H54 (cell line): ENCODE data around the gene ACAA1.

Source experiments
- DNase-seq: peaks from one replicate; pipeline ENCODE4 v3.0.0; 2011; ENCODE audit warnings: low spot score, mixed read lengths; ENCODE audit not compliant: insufficient read length
- FAIRE-seq: peaks from 3 replicates; lab custom pipeline; 2011; peaks lifted over from hg19 to GRCh38; lab: Jason Lieb, UNC
- POLR2A ChIP-seq: IDR thresholded peaks from 2 replicates; pipeline ENCODE4 v1.6.1; 2011; ENCODE audit warnings: low read depth, mild to moderate bottlenecking, low read length

The ACAA1 gene

GRCh38 chr3:38115645-38116427 is 21.1 kb downstream of the ACAA1 start:
- DNase-seq (no peak), FAIRE-seq (no peak)
- TF ChIP-seq POLR2A: no peak

DNA sequence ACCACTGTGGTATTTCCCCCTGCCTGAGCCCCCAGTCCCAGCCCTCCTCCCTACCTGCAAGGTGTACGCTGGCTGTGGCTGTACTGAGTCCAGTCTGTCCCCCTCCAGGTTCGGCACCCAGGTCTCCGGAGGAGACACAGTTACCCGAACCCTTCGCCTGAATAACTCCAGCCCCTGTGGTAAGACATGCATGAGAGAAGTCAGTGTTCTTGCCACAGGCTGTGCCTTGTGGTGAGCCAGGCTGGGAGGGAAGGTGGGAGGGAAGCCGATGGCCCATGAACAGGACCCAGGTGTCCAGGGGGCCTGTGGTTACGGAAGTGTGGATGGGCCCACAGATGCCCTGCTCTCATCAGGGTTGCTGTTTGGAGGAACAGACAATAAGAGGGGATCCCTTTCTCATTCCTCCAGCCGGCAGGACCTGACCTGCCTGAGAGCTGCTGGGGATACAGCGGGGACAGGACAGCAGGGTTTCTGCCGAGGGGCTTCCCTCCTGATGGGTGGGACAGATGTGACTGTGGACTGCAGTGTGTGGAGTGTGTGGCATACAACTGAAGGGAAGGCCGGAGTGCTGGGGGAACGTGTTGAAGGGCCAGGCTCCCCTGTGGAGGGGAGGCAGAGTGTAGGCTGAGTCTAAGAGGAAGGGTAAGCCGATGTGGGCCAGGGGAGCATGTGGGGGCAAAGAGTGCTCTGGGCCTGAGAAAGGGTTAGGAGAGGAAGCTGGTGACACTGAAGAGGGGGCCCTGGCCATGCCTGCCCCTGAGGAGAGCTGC is 21.9 kb downstream of the ACAA1 start:
- FAIRE-seq: no peak
- no peak for TF ChIP-seq POLR2A
- no peak for DNase-seq

DNA sequence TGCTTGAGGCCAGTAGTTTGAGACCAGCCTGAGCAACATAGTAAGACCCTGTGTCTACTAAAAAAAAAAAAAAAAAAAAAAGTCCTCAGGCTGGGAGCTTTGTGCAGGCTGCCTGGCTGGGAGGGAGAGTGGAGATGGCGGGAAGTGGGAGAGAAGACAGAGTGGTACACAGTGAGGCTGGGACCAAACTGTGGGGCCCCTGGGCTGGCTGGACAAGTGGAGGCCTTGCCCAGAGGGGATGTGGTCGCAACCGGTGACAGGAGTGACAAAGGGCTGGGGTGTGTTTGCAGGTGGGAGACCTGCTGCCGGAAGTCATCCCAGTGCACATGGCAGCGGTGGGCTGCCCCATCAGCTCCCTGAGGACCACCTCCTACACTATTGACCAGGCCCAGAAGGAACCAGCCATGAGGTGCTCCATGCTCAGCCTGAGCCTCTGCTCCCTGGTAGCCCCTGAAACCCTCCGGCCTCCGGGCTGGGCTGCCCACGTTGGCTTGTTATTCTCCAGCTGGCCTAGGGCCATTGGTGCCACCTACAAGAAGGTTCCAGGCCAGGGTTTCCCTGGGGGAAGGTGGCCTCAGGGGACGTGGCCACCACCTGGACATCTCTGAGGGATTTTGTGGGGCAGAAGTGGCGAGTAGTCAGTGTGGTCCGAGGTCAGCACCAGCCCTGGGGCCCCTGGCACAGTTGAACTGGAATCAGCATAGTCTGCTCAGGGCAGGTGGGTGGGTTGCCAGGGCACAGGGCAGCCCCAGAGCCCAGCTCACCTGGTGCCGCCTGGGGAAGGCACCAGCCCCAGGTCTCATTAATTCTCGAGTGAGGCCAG is 22.7 kb downstream of the ACAA1 start:
- no peak for FAIRE-seq
- no peak for DNase-seq
- TF ChIP-seq POLR2A: no peak

DNA sequence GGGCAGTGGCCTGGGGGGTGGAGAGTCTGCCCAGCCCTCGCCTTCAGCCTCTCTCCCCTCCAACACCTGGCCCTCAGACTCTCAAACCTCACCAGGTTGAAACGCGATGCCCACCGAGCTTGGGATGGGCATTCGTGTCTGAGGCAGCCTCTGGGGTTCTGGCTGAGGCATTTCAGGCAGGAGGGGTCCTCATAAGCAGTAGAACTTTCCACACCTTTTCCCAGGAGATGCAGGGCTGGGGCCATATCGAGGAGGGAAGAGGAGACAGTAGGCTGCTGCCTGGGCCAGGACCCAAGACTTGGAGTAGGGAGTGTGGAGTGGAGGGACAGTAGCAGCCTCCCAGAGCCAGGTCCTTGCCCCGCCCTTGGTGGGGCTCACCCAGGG is 24.6 kb downstream of the ACAA1 start:
- FAIRE-seq (no peak), DNase-seq (no peak)
- no peak for TF ChIP-seq POLR2A

- no peak for DNase-seq
- TF ChIP-seq POLR2A: no peak
Measured at GRCh38 chr3:38111696-38112377, 25.1 kb downstream of the ACAA1 start.

DNA sequence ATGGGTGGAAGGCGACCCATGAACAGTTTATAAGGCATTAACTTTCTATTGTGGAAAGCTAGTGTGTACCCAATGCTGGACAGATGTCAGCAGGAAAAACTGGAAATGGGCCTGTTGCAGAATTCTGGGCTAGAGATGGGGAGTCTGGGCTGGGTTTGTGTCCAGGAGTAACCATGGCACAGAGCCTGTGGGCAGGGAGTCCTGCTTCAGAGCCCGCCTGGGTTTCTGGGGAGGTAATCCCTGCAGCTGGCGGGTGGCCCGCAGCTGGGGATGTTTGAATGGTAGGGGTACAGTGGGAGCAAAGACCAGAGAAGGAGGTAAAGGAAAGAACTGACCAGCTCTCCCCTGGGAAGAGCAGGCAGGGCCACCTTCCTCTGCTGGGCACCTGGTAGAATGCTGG is 25.7 kb downstream of the ACAA1 start:
- FAIRE-seq: no peak
- no peak for TF ChIP-seq POLR2A
- DNase-seq: no peak

More at GRCh38 chr3:38111696-38112377, 25.1 kb downstream of the ACAA1 start:
- FAIRE-seq: no peak

DNA sequence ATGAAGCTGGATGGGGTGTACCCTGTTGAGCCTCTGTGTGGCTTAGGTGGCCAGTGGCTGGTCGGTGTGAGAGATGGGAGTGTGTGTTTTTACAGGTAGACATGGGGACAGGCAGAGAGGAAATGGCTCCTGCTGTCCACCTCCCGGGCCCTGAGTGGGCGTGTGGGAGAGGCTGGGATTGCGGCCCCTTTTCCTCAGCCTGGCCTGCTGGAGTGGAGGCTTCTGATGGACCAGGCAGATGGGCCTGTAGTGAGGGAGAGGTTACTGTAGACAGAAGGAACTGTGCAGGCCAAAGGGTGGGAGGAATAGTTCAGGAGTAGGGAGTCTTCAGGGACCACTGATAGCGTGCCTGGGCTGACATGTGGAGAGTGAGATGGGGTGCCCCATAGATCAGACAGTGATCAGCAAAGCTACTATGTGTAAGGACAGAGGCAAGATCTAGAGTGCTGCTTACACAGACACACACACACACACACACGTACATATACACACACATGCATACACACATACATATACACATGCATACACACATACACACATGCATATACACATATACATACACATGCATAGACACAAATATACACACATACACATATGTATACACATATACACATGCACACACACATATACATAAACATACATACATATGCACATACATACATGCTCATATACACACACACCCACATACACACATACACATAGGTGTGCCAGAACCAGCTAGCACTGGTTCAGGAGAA is 26.4 kb downstream of the ACAA1 start:
- TF ChIP-seq POLR2A: no peak
- DNase-seq (no peak), FAIRE-seq (no peak)

- no peak for DNase-seq
- no peak for FAIRE-seq
- no peak for TF ChIP-seq POLR2A
Measured at GRCh38 chr3:38109580-38110313, 27.2 kb downstream of the ACAA1 start.

DNA sequence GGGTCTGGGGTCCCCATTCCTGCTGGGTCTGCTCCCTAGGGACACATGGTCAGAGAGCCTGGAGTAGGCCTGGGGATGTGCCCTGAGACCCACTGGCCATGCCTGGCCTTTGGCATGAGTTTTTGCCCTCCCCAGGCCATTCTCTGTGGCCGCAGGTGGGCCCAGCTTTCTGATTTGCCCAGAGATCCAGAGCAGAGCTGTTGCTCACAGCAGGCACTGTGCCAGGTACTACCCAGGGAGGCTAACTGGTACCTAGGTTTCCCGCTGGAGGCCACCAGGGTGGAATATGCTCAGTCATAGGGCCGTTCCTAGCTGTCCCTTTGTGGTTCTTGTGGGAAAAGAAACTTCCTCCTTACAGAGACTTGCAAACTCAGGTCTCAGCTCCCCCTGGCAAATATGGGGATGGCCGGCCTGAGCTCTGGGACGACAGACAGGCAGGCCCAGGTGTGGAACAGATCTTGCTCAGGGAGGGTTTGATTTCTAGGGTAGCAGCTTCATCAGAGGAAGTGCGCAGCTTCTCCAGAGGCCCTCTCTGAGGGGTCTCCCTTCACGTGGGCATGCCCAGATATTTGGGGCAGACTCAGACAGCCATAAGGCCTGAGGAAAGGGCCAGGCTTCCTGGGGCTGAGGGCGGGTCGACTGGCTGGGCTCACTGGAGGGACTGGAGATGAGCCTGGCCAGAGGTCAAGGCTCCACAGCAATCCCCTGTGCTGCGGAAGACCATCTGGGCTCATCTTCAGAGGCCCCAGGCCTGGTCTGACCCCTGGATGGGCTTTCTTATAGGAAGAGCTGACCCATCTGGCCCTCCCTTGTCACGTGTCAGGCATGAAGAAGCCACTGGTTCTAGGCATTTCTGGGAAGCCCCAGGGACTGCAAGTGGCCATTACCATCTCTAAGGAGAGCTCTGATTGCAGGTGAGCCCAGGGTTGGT is 28.0 kb downstream of the ACAA1 start:
- FAIRE-seq: no peak
- TF ChIP-seq POLR2A: no peak
- no peak for DNase-seq

DNA sequence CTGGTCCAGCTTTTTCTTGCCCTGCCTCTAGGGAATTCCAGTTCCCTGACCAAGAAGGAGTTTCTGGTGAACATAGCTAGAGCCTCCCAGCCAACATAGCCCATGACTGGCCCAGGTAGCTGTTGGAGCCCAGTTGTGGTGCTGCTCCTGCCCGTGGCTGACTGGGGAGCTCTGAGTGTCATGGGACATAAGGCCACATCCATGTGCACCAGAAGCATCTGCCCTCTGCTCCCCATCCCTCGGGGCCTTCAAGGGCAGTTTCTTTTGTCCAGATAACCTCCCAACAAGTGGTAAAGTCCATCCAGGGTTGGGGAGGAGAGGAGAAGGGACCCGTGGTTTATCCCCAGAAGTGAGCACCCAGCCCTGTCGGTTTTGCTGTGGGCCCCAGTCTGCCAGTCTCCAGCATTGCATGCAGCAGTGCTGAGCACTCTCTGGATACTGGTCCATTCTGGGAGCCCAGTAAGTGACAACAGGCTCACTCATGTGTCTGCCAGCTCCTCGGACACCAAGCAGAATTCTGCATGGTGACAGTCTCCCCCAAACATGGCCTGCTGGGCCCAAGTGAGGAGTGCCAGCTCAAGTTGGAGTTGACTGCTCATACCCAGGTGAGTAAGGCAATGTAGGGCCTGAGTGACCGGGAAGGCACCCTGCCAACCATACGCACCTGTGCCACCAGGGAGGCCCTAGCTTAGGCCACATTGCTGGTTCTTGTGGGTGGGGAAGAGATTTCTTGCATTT is 28.8 kb downstream of the ACAA1 start:
- no peak for FAIRE-seq
- no peak for TF ChIP-seq POLR2A
- no peak for DNase-seq

GRCh38 chr3:38105525-38105924 is 31.4 kb downstream of the ACAA1 start:
- no peak for TF ChIP-seq POLR2A
- DNase-seq (no peak), FAIRE-seq (no peak)
